Non-pigmented ciliary epithelial cell (primary cell): ENCODE measurements around the gene PCDHGA12.
"Not testable (repeated sequence)": the region's sequence is repeated elsewhere in the genome, so short reads cannot be mapped to it uniquely, and the experiment has no call there.

Experiments used
- DNase-seq: peaks from one replicate; pipeline ENCODE4 v3.0.0-alpha.2; 2010; ENCODE audit warnings: low read depth

The PCDHGA12 gene

GRCh38 chr5:141430332-141431113 is at the start of gene PCDHGA12:
Gene PCDHGA12, plus strand, starts transcription at chr5:141430507. Its CDS starts 253 bp downstream, at chr5:141430760.
- peak; percentile 64 for DNase-seq

GRCh38 chr5:141382469-141383294 is 47.6 kb upstream of the PCDHGA12 start, which contains the start of gene PCDHGA7:
Gene PCDHGA7, plus strand, starts transcription at chr5:141382742. Its CDS starts 158 bp downstream, at chr5:141382900.
- DNase-seq, result no peak

- DNase-seq, result no peak
These were observed 47.0 kb upstream of the PCDHGA12 start for GRCh38 chr5:141383345-141383744.

- DNase-seq, result no peak
These were observed 45.6 kb upstream of the PCDHGA12 start for GRCh38 chr5:141384471-141385267.

DNA sequence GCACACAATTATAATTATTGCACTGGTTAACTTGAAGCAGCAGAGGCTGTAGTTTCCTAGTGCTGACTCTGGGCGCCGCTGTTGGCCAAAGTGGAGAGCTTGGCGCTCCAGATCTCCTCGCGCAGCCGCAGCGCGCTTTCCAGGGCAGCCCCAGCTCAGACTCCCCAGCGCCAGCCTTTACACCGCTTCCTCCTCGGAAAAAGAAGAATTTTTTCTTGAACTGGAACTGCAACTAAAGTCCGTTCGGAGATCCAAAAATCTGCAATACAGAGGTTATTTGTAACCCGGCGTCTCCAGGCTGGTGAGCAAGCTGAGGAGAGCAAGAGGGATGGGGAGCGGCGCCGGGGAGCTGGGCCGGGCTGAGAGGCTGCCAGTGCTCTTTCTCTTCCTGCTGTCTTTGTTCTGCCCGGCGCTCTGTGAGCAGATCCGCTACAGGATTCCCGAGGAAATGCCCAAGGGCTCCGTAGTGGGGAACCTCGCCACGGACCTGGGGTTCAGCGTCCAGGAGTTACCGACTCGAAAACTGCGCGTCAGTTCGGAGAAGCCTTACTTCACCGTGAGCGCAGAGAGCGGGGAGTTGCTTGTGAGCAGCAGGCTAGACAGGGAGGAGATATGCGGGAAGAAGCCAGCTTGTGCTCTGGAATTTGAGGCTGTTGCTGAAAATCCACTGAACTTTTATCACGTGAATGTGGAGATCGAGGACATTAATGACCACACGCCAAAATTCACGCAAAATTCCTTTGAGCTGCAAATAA is 42.6 kb upstream of the PCDHGA12 start, which contains the start of gene PCDHGB4:
PCDHGB4 (plus strand) TSS at position 142 of the 755 bp plus-strand sequence; CDS start at position 329, 187 bp downstream.
- DNase-seq, result not testable (repeated sequence)

- DNase-seq, result no peak
These were observed 41.6 kb upstream of the PCDHGA12 start for GRCh38 chr5:141388661-141389060.

DNA sequence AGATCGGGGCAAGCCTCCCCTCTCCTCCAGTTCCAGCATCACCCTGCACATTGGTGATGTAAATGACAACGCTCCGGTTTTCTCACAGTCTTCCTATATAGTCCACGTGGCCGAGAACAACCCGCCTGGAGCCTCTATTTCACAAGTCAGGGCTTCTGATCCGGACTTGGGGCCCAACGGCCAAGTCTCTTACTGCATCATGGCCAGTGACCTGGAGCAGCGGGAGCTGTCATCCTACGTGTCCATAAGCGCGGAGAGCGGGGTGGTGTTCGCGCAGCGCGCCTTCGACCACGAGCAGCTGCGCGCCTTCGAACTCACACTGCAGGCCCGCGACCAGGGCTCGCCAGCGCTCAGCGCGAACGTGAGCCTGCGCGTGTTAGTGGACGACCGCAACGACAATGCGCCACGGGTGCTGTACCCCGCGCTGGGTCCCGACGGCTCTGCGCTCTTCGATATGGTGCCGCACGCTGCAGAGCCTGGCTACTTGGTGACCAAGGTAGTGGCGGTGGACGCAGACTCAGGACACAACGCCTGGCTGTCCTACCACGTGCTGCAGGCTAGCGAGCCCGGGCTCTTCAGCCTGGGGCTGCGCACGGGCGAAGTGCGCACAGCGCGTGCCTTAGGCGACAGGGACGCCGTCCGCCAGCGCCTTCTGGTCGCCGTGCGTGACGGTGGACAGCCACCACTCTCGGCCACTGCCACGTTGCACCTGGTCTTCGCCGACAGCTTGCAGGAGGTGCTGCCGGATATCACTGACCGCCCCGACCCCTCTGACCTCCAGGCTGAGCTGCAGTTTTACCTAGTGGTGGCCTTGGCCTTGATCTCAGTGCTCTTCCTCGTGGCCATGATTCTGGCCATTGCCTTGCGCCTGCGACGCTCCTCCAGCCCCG is 40.9 kb upstream of the PCDHGA12 start:
- DNase-seq, result no peak

GRCh38 chr5:141392429-141393198 is 37.7 kb upstream of the PCDHGA12 start, which contains the start of gene PCDHGA8:
Gene PCDHGA8, plus strand, starts transcription at chr5:141392633. Its CDS starts 181 bp downstream, at chr5:141392814.
- no peak for DNase-seq

- DNase-seq, result no peak
These were observed 37.0 kb upstream of the PCDHGA12 start for GRCh38 chr5:141393267-141393666.

DNA sequence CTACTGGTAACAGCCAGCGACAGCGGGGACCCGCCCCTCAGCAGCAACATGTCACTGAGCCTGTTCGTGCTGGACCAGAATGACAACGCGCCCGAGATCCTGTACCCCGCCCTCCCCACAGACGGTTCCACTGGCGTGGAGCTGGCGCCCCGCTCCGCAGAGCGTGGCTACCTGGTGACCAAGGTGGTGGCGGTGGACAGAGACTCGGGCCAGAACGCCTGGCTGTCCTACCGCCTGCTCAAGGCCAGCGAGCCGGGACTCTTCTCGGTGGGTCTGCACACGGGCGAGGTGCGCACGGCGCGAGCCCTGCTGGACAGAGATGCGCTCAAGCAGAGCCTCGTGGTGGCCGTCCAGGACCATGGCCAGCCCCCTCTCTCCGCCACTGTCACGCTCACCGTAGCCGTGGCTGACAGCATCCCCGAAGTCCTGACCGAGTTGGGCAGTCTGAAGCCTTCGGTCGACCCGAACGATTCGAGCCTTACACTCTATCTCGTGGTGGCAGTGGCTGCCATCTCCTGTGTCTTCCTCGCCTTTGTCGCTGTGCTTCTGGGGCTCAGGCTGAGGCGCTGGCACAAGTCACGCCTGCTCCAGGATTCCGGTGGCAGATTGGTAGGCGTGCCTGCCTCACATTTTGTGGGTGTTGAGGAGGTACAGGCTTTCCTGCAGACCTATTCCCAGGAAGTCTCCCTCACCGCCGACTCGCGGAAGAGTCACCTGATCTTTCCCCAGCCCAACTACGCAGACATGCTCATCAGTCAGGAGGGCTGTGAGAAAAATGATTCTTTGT is 35.7 kb upstream of the PCDHGA12 start:
- not testable (repeated sequence) for DNase-seq

GRCh38 chr5:141397756-141398551 is 32.4 kb upstream of the PCDHGA12 start, which contains the start of gene PCDHGB5:
Gene PCDHGB5, plus strand, starts transcription at chr5:141397947. Its CDS starts 181 bp downstream, at chr5:141398128.
- not testable (repeated sequence) for DNase-seq

DNA sequence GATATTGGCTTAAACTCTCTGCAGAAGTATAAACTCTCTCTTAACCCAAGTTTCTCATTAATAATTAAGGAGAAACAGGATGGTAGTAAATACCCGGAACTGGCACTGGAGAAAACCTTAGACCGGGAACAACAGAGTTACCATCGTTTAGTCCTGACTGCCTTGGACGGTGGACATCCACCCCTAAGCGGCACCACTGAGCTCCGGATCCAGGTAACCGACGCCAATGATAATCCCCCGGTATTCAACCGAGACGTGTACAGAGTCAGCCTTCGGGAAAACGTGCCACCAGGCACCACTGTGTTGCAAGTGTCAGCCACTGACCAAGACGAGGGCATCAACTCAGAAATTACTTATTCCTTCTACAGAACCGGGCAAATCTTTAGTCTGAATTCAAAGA is 31.7 kb upstream of the PCDHGA12 start:
- DNase-seq, result no peak

GRCh38 chr5:141399555-141400258 is 30.6 kb upstream of the PCDHGA12 start:
- DNase-seq, result no peak

DNA sequence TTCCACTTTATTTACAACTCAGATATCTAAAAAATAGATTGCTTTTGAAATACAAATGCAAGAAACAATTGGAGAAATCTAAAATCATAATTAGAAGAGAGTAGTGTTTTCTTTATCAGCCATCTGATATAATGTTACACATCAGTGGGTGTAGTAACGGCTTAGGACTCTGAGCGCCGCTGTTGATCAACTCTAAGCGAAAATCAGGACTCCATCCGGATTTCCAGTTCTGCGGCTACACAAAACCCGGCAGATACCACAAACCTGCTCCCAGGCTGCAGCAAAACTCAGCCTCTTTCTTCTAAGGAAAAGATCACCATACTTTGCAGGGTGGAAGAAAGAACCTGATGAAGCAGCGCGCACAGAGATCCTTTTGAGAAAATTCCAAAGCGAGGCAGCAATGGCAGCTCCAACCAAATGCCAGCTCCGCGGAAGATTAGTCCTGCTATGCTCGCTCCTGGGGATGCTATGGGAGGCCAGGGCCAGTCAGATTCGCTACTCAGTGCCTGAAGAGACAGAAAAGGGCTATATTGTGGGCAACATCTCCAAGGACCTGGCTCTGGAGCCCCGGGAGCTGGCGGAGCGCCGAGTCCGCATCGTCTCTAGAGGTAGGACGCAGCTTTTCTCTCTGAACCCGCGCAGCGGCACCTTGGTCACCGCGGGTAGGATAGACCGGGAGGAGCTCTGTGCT is 27.6 kb upstream of the PCDHGA12 start, which contains the start of gene PCDHGA9:
PCDHGA9 (plus strand) TSS at position 226 of the 691 bp plus-strand sequence; CDS start at position 401, 175 bp downstream.
- DNase-seq, result no peak

- no peak for DNase-seq
These were observed 26.9 kb upstream of the PCDHGA12 start for GRCh38 chr5:141403387-141403786.
